H1 (cell line): ENCODE results near the gene SCRG1. TPM values are rescaled to one million over a fixed set of nuclear protein-coding genes. Genes with fewer than 3 reads are reported as not detected.

Source experiments
- CTCF ChIA-PET: fragments of 300-600 bp; sonication (Branson Sonifier 250); formaldehyde crosslinking; loops from one replicate; lab custom pipeline; 2021; ENCODE audit not compliant: partially characterized antibody; lab: Charles Lee
- POLR2A ChIA-PET: fragments of 300-600 bp; sonication (Branson Sonifier 250); formaldehyde crosslinking; loops from one replicate; lab custom pipeline; 2021; ENCODE audit warnings: inconsistent platforms; ENCODE audit not compliant: partially characterized antibody; lab: Charles Lee
- DNase-seq, 2 experiments: peaks; one replicate each; pipeline versions ENCODE4 v3.0.0 to v3.0.0-alpha.2; 2010 to 2022; ENCODE audit warnings: low spot score in 2 of 2, low read depth in 1 of 2, mixed read lengths in 1 of 2
- FAIRE-seq: peaks from 2 replicates; lab custom pipeline; 2011; peaks lifted over from hg19 to GRCh38; lab: Jason Lieb, UNC
- H2AFZ ChIP-seq: 2 replicates; pipeline ENCODE4 v1.8.1; 2012; ENCODE audit warnings: low read length, inconsistent platforms
- H2AK5ac ChIP-seq: 2 replicates; pipeline ENCODE4 v1.6.1; 2013; ENCODE audit warnings: low read depth, low read length
- H2BK120ac ChIP-seq: replicated peaks from 2 replicates; pipeline ENCODE3; 2013; ENCODE audit warnings: low read depth, low read length, inconsistent platforms
- H2BK12ac ChIP-seq: 2 replicates; pipeline ENCODE4 v1.6.1; 2013; ENCODE audit warnings: low read depth, low read length
- H2BK15ac ChIP-seq: 2 replicates; pipeline ENCODE4 v1.6.1; 2013; ENCODE audit warnings: low read length
- H2BK20ac ChIP-seq: 2 replicates; pipeline ENCODE4 v1.6.1; 2013; ENCODE audit warnings: low read length
- H2BK5ac ChIP-seq: 2 replicates; pipeline ENCODE4 v1.6.1; 2013; ENCODE audit warnings: low read depth, low read length
- H3K14ac ChIP-seq: 2 replicates; pipeline ENCODE4 v1.6.1; 2013; ENCODE audit warnings: inconsistent platforms; ENCODE audit not compliant: insufficient read length
- H3K18ac ChIP-seq: 2 replicates; pipeline ENCODE4 v1.6.1; 2013; ENCODE audit warnings: low read length; ENCODE audit errors: extremely low read depth
- H3K23ac ChIP-seq: 2 replicates; pipeline ENCODE4 v1.6.1; 2013; ENCODE audit warnings: inconsistent platforms; ENCODE audit not compliant: insufficient read length
- H3K23me2 ChIP-seq: 2 replicates; pipeline ENCODE4 v1.6.1; 2013; ENCODE audit warnings: low read depth, low read length
- H3K27ac ChIP-seq: 2 replicates; pipeline ENCODE4 v1.6.1; 2011; ENCODE audit warnings: low read depth, low read length, inconsistent platforms
- H3K27me3 ChIP-seq, 4 experiments: replicated peaks in 1 of 4; 1 replicate in 1 of 4; 2 replicates in 3 of 4; pipeline versions ENCODE4 v1.6.1 to v1.8.1; 2011 to 2013; ENCODE audit warnings: low read length in 3 of 4, mild to moderate bottlenecking in 3 of 4, inconsistent platforms in 2 of 4, mixed read lengths in 2 of 4, moderate library complexity in 1 of 4; ENCODE audit not compliant: control insufficient read depth in 3 of 4, insufficient read depth in 3 of 4; ENCODE audit errors: extremely low read depth in 1 of 4
- H3K36me3 ChIP-seq, 4 experiments: 2 replicates each; pipeline versions ENCODE4 v1.6.1 to v1.8.1; 2011 to 2013; ENCODE audit warnings: mild to moderate bottlenecking in 4 of 4, low read length in 3 of 4, moderate library complexity in 2 of 4, control low read depth in 1 of 4, inconsistent platforms in 1 of 4; ENCODE audit not compliant: insufficient read depth in 4 of 4, control insufficient read depth in 2 of 4
- H3K4ac ChIP-seq: replicated peaks from 2 replicates; pipeline ENCODE3; 2013; ENCODE audit warnings: low read length, low read depth, mixed read lengths, inconsistent platforms; ENCODE audit not compliant: insufficient read length
- H3K4me1 ChIP-seq, 4 experiments: replicated peaks in 1 of 4; 1 replicate in 1 of 4; 2 replicates in 3 of 4; pipeline versions ENCODE4 v1.6.1 to v1.8.1; 2011 to 2013; ENCODE audit warnings: low read length in 3 of 4, inconsistent platforms in 2 of 4, mixed read lengths in 1 of 4; ENCODE audit not compliant: insufficient read depth in 4 of 4, control insufficient read depth in 3 of 4
- H3K4me2 ChIP-seq, 2 experiments: 2 replicates each; pipeline versions ENCODE4 v1.6.1 to v1.8.1; 2011 to 2013; ENCODE audit warnings: low read depth in 2 of 2, low read length in 2 of 2, control low read depth in 1 of 2, inconsistent platforms in 1 of 2, mild to moderate bottlenecking in 1 of 2; ENCODE audit not compliant: insufficient read depth in 1 of 2
- H3K4me3 ChIP-seq, 4 experiments: fragments of 200-600, 300-600 bp in 1 of 4; sonication (generic), shearing (Covaris generic), sonication (Bioruptor Twin) in 1 of 4; 2 replicates each; pipeline versions ENCODE4 v1.5.1 to v1.8.1; 2011 to 2016; ENCODE audit warnings: low read length in 4 of 4, low read depth in 3 of 4, control low read depth in 2 of 4, inconsistent platforms in 2 of 4, mild to moderate bottlenecking in 2 of 4, mixed read lengths in 1 of 4, moderate library complexity in 1 of 4; ENCODE audit not compliant: insufficient read depth in 2 of 4; ENCODE audit errors: extremely low read depth in 1 of 4
- H3K56ac ChIP-seq: replicated peaks from 2 replicates; pipeline ENCODE3; 2013; ENCODE audit warnings: low read depth, mild to moderate bottlenecking, mixed read lengths, low read length, inconsistent platforms; ENCODE audit not compliant: insufficient read length
- H3K79me1 ChIP-seq: 2 replicates; pipeline ENCODE4 v1.6.1; 2013; ENCODE audit warnings: low read depth, low read length, control low read depth
- H3K79me2 ChIP-seq, 2 experiments: 2 replicates each; pipeline versions ENCODE4 v1.6.1 to v1.8.1; 2012 to 2013; ENCODE audit warnings: low read length in 2 of 2, mild to moderate bottlenecking in 2 of 2, inconsistent platforms in 1 of 2; ENCODE audit not compliant: insufficient read depth in 2 of 2, control insufficient read depth in 1 of 2
- H3K9ac ChIP-seq, 4 experiments: replicated peaks in 1 of 4; 1 replicate in 1 of 4; 2 replicates in 3 of 4; pipeline versions ENCODE4 v1.6.1 to v1.8.1; 2011 to 2013; ENCODE audit warnings: low read depth in 3 of 4, low read length in 3 of 4, control low read depth in 2 of 4, mild to moderate bottlenecking in 2 of 4, moderate library complexity in 2 of 4, inconsistent platforms in 1 of 4; ENCODE audit errors: extremely low read depth in 1 of 4
- H3K9me3 ChIP-seq, 2 experiments: 2 replicates each; pipeline versions ENCODE4 v1.6.1 to v1.8.1; 2012 to 2013; ENCODE audit warnings: mild to moderate bottlenecking in 2 of 2, moderate library complexity in 2 of 2, control low read depth in 1 of 2, inconsistent platforms in 1 of 2, low read depth in 1 of 2, low read length in 1 of 2, mixed read lengths in 1 of 2; ENCODE audit not compliant: insufficient read depth in 2 of 2
- H4K20me1 ChIP-seq, 2 experiments: replicated peaks in 1 of 2; 2 replicates each; pipeline versions ENCODE3 to v1.8.1; 2011 to 2013; ENCODE audit warnings: inconsistent platforms in 2 of 2, low read length in 2 of 2, mild to moderate bottlenecking in 1 of 2; ENCODE audit not compliant: insufficient read depth in 2 of 2, control insufficient read depth in 1 of 2
- H4K5ac ChIP-seq: 2 replicates; pipeline ENCODE4 v1.6.1; 2013; ENCODE audit warnings: low read length, low read depth, mixed read lengths, inconsistent platforms; ENCODE audit not compliant: insufficient read length
- H4K8ac ChIP-seq: 2 replicates; pipeline ENCODE4 v1.8.0; 2013; ENCODE audit warnings: mild to moderate bottlenecking, moderate library complexity, low read length, inconsistent platforms; ENCODE audit not compliant: insufficient read depth; ENCODE audit errors: extremely low read depth
- H4K91ac ChIP-seq: replicated peaks from 2 replicates; pipeline ENCODE3; 2013; ENCODE audit warnings: low read length, mixed read lengths, inconsistent platforms; ENCODE audit not compliant: insufficient read length
- polyA plus RNA-seq, 7 experiments: library from polyadenylated mRNA; depleted of rRNA in 3 of 7; stranded (reverse) in 5 of 7; unstranded in 2 of 7; fragments of >200 nt in 5 of 7; fragments of 200-250 nt in 2 of 7; gene quantifications; 1 replicate in 5 of 7; 2 replicates in 1 of 7; 4 replicates in 1 of 7; pipeline versions ENCODE4 v1.2.1 to v1.2.3, GENCODE V29; 2011 to 2013; ENCODE audit warnings: missing spikeins in 2 of 7, mixed read lengths in 2 of 7
- total RNA-seq: library from RNA; stranded (reverse); fragmentation: NEBNext Ultra II Directional; extraction: Animal tissue kit (Norgen Biotek cat#: 25700); gene quantifications from 2 replicates; pipeline ENCODE4 v1.2.1, GENCODE V29; 2021
- TF ChIP-seq, protein P1 (sequence below): fragments of 300-600 bp; sonication (generic); IDR thresholded peaks from 2 replicates; pipeline ENCODE4 v1.7.1; 2012; ENCODE audit warnings: low read length, moderate library complexity, mild to moderate bottlenecking, inconsistent platforms; ENCODE audit not compliant: insufficient replicate concordance

Gene SCRG1
- total and polyA plus RNA-seq, 2 of the 8 experiments (the other 6 are each of a cell fraction or from before 2014, with no cell fraction given), result not detected

DNA sequence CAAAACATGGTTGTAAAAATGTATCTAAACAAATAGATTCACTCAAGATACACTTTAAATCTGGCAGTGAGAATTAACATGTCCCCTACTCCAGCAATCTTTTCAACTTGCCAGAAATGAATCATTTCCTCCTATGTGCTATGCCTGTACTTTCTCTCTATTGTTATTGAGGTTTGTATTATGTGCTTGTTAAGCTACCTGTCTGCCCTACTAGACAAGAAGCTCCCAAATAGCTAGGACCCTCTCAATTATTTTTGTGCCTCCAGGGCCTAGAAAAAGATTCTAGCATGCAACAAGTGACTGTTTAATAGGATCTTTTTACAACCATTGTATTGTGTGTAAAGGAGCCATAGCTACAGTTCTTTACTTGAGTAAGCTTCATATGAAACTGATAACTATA, 31.6 kb downstream of the SCRG1 start:
- H3K4me1 ChIP-seq, result no peaks in the 10 kb centered on the region
- H3K23me2 ChIP-seq, result peaks cover 11% of the 10 kb centered on the region
- no peak overlapping the region for H3K9ac ChIP-seq
- H3K4me2 ChIP-seq, result no peak overlapping the region
- H4K5ac ChIP-seq, result no peak overlapping the region
- H2BK15ac ChIP-seq, result no peak overlapping the region
- no peak overlapping the region for H3K18ac ChIP-seq
- H4K8ac ChIP-seq, result no peak overlapping the region
- no peak overlapping the region for H2BK5ac ChIP-seq
- ChIA-PET CTCF (interaction anchor here (0.8 to 2.9 kb wide), 6 partner anchors 11 to 54 kb away, joined by 3 to 12 read pairs (median 3); no protein-coding TSS in a partner anchor), POLR2A (interaction anchor here (0.5 to 6.6 kb wide), 2 partner anchors 35 to 751 kb away, joined by 3 to 123 read pairs; partner anchors contain the start of gene HMGB2)
- H2BK120ac ChIP-seq, result no peak overlapping the region
- no peak overlapping the region for H2BK20ac ChIP-seq
- no peak overlapping the region for H2AK5ac ChIP-seq
- no peak overlapping the region for H3K23ac ChIP-seq
- no peaks in the 10 kb centered on the region for H4K20me1 ChIP-seq
- no peak overlapping the region for H3K27ac ChIP-seq
- no peaks in the 10 kb centered on the region for H3K27me3 ChIP-seq
- no peak overlapping the region for H2BK12ac ChIP-seq
- no peaks in the 10 kb centered on the region for H3K9me3 ChIP-seq
- no peak overlapping the region for H4K91ac ChIP-seq
- no peak overlapping the region for H2AFZ ChIP-seq
- H3K56ac ChIP-seq, result no peak overlapping the region
- H3K14ac ChIP-seq, result no peak overlapping the region
- DNase-seq, result no peak
- no peaks in the 10 kb centered on the region for H3K79me2 ChIP-seq
- FAIRE-seq, result no peak
- no peak overlapping the region for H3K4me3 ChIP-seq
- H3K36me3 ChIP-seq, result no peaks in the 10 kb centered on the region
- no peak overlapping the region for H3K4ac ChIP-seq
- no peaks in the 10 kb centered on the region for H3K79me1 ChIP-seq
- TF ChIP-seq, protein P1, sequence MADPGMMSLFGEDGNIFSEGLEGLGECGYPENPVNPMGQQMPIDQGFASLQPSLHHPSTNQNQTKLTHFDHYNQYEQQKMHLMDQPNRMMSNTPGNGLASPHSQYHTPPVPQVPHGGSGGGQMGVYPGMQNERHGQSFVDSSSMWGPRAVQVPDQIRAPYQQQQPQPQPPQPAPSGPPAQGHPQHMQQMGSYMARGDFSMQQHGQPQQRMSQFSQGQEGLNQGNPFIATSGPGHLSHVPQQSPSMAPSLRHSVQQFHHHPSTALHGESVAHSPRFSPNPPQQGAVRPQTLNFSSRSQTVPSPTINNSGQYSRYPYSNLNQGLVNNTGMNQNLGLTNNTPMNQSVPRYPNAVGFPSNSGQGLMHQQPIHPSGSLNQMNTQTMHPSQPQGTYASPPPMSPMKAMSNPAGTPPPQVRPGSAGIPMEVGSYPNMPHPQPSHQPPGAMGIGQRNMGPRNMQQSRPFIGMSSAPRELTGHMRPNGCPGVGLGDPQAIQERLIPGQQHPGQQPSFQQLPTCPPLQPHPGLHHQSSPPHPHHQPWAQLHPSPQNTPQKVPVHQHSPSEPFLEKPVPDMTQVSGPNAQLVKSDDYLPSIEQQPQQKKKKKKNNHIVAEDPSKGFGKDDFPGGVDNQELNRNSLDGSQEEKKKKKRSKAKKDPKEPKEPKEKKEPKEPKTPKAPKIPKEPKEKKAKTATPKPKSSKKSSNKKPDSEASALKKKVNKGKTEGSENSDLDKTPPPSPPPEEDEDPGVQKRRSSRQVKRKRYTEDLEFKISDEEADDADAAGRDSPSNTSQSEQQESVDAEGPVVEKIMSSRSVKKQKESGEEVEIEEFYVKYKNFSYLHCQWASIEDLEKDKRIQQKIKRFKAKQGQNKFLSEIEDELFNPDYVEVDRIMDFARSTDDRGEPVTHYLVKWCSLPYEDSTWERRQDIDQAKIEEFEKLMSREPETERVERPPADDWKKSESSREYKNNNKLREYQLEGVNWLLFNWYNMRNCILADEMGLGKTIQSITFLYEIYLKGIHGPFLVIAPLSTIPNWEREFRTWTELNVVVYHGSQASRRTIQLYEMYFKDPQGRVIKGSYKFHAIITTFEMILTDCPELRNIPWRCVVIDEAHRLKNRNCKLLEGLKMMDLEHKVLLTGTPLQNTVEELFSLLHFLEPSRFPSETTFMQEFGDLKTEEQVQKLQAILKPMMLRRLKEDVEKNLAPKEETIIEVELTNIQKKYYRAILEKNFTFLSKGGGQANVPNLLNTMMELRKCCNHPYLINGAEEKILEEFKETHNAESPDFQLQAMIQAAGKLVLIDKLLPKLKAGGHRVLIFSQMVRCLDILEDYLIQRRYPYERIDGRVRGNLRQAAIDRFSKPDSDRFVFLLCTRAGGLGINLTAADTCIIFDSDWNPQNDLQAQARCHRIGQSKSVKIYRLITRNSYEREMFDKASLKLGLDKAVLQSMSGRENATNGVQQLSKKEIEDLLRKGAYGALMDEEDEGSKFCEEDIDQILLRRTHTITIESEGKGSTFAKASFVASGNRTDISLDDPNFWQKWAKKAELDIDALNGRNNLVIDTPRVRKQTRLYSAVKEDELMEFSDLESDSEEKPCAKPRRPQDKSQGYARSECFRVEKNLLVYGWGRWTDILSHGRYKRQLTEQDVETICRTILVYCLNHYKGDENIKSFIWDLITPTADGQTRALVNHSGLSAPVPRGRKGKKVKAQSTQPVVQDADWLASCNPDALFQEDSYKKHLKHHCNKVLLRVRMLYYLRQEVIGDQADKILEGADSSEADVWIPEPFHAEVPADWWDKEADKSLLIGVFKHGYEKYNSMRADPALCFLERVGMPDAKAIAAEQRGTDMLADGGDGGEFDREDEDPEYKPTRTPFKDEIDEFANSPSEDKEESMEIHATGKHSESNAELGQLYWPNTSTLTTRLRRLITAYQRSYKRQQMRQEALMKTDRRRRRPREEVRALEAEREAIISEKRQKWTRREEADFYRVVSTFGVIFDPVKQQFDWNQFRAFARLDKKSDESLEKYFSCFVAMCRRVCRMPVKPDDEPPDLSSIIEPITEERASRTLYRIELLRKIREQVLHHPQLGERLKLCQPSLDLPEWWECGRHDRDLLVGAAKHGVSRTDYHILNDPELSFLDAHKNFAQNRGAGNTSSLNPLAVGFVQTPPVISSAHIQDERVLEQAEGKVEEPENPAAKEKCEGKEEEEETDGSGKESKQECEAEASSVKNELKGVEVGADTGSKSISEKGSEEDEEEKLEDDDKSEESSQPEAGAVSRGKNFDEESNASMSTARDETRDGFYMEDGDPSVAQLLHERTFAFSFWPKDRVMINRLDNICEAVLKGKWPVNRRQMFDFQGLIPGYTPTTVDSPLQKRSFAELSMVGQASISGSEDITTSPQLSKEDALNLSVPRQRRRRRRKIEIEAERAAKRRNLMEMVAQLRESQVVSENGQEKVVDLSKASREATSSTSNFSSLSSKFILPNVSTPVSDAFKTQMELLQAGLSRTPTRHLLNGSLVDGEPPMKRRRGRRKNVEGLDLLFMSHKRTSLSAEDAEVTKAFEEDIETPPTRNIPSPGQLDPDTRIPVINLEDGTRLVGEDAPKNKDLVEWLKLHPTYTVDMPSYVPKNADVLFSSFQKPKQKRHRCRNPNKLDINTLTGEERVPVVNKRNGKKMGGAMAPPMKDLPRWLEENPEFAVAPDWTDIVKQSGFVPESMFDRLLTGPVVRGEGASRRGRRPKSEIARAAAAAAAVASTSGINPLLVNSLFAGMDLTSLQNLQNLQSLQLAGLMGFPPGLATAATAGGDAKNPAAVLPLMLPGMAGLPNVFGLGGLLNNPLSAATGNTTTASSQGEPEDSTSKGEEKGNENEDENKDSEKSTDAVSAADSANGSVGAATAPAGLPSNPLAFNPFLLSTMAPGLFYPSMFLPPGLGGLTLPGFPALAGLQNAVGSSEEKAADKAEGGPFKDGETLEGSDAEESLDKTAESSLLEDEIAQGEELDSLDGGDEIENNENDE, result no peak
